Caco-2 (cell line): ENCODE results near the gene SLC12A5. TPM values are rescaled to one million over a fixed set of nuclear protein-coding genes. Genes with fewer than 3 reads are reported as not detected.

Experiments
- BruUV-seq: library from RNA; stranded (reverse); fragments of 400-500 nt; replicated peaks from 2 replicates; lab custom pipeline; 2021; lab: Mats Ljungman, UMichigan
- CTCF ChIA-PET: fragments of 300-600 bp; sonication (Branson Sonifier 250); formaldehyde crosslinking; loops from one replicate; lab custom pipeline; 2022; ENCODE audit warnings: antibody characterized with exemption; lab: Charles Lee
- POLR2A ChIA-PET: fragments of 300-600 bp; sonication (Branson Sonifier 250); formaldehyde crosslinking; loops from one replicate; lab custom pipeline; 2022; ENCODE audit warnings: antibody characterized with exemption; lab: Charles Lee
- DNase-seq, 2 experiments: peaks; one replicate each; pipeline versions ENCODE4 v3.0.0 to v3.0.0-alpha.2; 2020 to 2022
- H3K27me3 ChIP-seq: replicated peaks from 2 replicates; pipeline ENCODE4 v1.6.0; 2011; ENCODE audit warnings: low read length; ENCODE audit not compliant: control insufficient read depth, insufficient read depth
- H3K36me3 ChIP-seq: 2 replicates; pipeline ENCODE4 v1.5.1; 2011; ENCODE audit warnings: low read length; ENCODE audit not compliant: control insufficient read depth, insufficient read depth
- H3K4me1 ChIP-seq: fragments of 250-450 bp; sonication (Bioruptor Pico); 2 replicates; pipeline ENCODE4 v1.5.1; 2020; ENCODE audit warnings: mild to moderate bottlenecking
- H3K4me3 ChIP-seq: 2 replicates; pipeline ENCODE4 v1.5.1; 2011; ENCODE audit warnings: low read depth, mild to moderate bottlenecking, control low read depth, low read length
- H3K9me3 ChIP-seq: fragments of 250-450 bp; sonication (Bioruptor Pico); 2 replicates; pipeline ENCODE4 v1.5.1; 2020; ENCODE audit warnings: mild to moderate bottlenecking, moderate library complexity
- H3K27ac Mint-ChIP-seq: one replicate; pipeline ENCODE4 v1.8.0; 2022; ENCODE audit warnings: mixed read lengths; ENCODE audit not compliant: unreplicated experiment
- H3K27me3 Mint-ChIP-seq: one replicate; pipeline ENCODE4 v1.8.0; 2022; ENCODE audit warnings: mixed read lengths; ENCODE audit not compliant: insufficient read depth, unreplicated experiment
- H3K36me3 Mint-ChIP-seq: one replicate; pipeline ENCODE4 v1.8.0; 2022; ENCODE audit warnings: mild to moderate bottlenecking, mixed read lengths; ENCODE audit not compliant: insufficient read depth, unreplicated experiment
- H3K4me1 Mint-ChIP-seq: one replicate; pipeline ENCODE4 v1.8.0; 2022; ENCODE audit warnings: low read depth, mixed read lengths; ENCODE audit not compliant: unreplicated experiment
- H3K4me3 Mint-ChIP-seq: one replicate; pipeline ENCODE4 v1.8.0; 2022; ENCODE audit warnings: mild to moderate bottlenecking, moderate library complexity, mixed read lengths; ENCODE audit not compliant: unreplicated experiment
- H3K9me3 Mint-ChIP-seq: one replicate; pipeline ENCODE4 v1.8.0; 2022; ENCODE audit warnings: mixed read lengths; ENCODE audit not compliant: unreplicated experiment
- intact Hi-C: fragments of 100-400 bp; cut with micrococcal nuclease; formaldehyde crosslinking; loops from one replicate; pipeline ENCODE4 v1.10.0; 2022; ENCODE audit not compliant: unreplicated experiment
- total RNA-seq: library from RNA; stranded (reverse); gene quantifications from 2 replicates; pipeline ENCODE4 v1.2.3, GENCODE V29; 2022
- TF ChIP-seq, protein P1 (sequence below), 2 experiments: fragments of 200-600 bp in 1 of 2; IDR thresholded peaks; 1 replicate in 1 of 2; 2 replicates in 1 of 2; pipeline versions ENCODE4 v1.5.1 to v1.8.0; 2011 to 2022; ENCODE audit warnings: antibody characterized with exemption in 1 of 2, control low read depth in 1 of 2, inconsistent platforms in 1 of 2, low read depth in 1 of 2, low read length in 1 of 2, mild to moderate bottlenecking in 1 of 2, moderate library complexity in 1 of 2; ENCODE audit not compliant: insufficient read depth in 1 of 2, severe bottlenecking in 1 of 2, unreplicated experiment in 1 of 2

Gene SLC12A5
- total RNA-seq, 1 experiment from 2014 or later = 1.9 TPM

DNA sequence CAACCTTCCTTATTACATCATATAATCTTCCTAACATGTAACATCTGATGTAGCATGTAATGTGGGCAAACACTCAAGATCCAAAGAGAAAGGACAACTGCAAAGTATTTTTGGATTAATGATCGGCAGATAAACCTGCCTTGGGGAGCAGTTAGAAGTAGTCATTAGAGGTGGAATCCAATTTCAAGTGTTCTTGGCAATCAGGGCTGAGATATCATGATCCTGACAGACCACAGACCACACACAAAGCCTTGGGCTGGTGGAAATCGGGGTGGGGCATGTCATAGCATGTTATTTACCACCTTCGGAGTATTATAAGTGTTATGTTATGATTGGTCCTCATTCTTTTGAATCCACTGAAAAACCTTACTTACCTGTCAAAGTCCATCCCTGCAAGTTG, 44.4 kb downstream of the SLC12A5 start:
- TF ChIP-seq, protein P1, sequence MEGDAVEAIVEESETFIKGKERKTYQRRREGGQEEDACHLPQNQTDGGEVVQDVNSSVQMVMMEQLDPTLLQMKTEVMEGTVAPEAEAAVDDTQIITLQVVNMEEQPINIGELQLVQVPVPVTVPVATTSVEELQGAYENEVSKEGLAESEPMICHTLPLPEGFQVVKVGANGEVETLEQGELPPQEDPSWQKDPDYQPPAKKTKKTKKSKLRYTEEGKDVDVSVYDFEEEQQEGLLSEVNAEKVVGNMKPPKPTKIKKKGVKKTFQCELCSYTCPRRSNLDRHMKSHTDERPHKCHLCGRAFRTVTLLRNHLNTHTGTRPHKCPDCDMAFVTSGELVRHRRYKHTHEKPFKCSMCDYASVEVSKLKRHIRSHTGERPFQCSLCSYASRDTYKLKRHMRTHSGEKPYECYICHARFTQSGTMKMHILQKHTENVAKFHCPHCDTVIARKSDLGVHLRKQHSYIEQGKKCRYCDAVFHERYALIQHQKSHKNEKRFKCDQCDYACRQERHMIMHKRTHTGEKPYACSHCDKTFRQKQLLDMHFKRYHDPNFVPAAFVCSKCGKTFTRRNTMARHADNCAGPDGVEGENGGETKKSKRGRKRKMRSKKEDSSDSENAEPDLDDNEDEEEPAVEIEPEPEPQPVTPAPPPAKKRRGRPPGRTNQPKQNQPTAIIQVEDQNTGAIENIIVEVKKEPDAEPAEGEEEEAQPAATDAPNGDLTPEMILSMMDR (IDR thresholded peaks at IDR 0.05; ENCODE audit: insufficient read depth in 1 of 2, low read depth in 1 of 2, low read length in 1 of 2, severe bottlenecking in 1 of 2, unreplicated experiment in 1 of 2) = no peak
- no peaks in the 10 kb centered on the region for H3K27me3 ChIP-seq
- no peak overlapping the region for H3K27ac Mint-ChIP-seq
- peaks cover 28% of the 10 kb centered on the region for H3K36me3 Mint-ChIP-seq
- H3K4me3 ChIP-seq = no peak overlapping the region
- no peaks in the 10 kb centered on the region for H3K9me3 Mint-ChIP-seq
- ChIA-PET POLR2A (no interaction called here), CTCF (no interaction called here)
- H3K4me3 Mint-ChIP-seq = no peak overlapping the region
- H3K4me1 ChIP-seq = peaks cover 9% of the 10 kb centered on the region; the same call in 1 of the 2 replicates
- no peaks in the 10 kb centered on the region for H3K4me1 Mint-ChIP-seq
- intact Hi-C loops = no loop called here
- no TSS peak for BruUV-seq
- no peaks in the 10 kb centered on the region for H3K9me3 ChIP-seq
- peaks cover 2% of the 10 kb centered on the region; the same call in 1 of the 2 replicates for H3K36me3 ChIP-seq
- H3K27me3 Mint-ChIP-seq = no peaks in the 10 kb centered on the region
- no peak for DNase-seq

DNA sequence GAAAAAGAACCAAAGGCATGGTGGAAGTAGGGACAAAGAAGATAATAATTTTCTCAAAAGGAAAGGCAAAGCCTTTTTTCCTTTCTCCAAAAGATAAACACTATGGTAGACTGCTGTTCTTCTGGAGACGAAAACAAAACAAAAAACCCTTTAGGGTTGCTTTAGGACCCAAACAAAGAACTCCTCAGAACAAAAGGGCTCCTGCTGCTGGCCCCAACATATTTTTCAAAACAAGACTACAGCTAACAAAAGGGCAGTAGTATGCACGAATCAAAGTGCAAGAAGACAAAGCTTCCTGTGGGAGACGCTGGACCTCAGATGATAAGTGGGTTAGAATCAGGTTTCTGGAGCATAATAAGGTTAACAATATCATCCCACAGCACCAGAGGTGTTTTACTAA, 45.0 kb downstream of the SLC12A5 start:
- no peak for DNase-seq
- H3K4me3 Mint-ChIP-seq = no peak overlapping the region
- no peak overlapping the region for H3K27ac Mint-ChIP-seq
- no peaks in the 10 kb centered on the region for H3K4me1 Mint-ChIP-seq
- no peaks in the 10 kb centered on the region for H3K27me3 Mint-ChIP-seq
- no peak overlapping the region for H3K4me3 ChIP-seq
- intact Hi-C loops = no loop called here
- no peaks in the 10 kb centered on the region for H3K27me3 ChIP-seq
- H3K36me3 Mint-ChIP-seq = peaks cover 24% of the 10 kb centered on the region
- no peaks in the 10 kb centered on the region for H3K9me3 ChIP-seq
- no peaks in the 10 kb centered on the region for H3K9me3 Mint-ChIP-seq
- POLR2A ChIA-PET = no interaction called here
- TF ChIP-seq, protein P1 (IDR thresholded peaks at IDR 0.05; ENCODE audit: insufficient read depth in 1 of 2, low read depth in 1 of 2, low read length in 1 of 2, severe bottlenecking in 1 of 2, unreplicated experiment in 1 of 2) = no peak
- CTCF ChIA-PET = no interaction called here
- peaks cover 5% of the 10 kb centered on the region; the same call in 1 of the 2 replicates for H3K36me3 ChIP-seq
- H3K4me1 ChIP-seq = peaks cover 9% of the 10 kb centered on the region; the same call in 1 of the 2 replicates
- BruUV-seq = no TSS peak

DNA sequence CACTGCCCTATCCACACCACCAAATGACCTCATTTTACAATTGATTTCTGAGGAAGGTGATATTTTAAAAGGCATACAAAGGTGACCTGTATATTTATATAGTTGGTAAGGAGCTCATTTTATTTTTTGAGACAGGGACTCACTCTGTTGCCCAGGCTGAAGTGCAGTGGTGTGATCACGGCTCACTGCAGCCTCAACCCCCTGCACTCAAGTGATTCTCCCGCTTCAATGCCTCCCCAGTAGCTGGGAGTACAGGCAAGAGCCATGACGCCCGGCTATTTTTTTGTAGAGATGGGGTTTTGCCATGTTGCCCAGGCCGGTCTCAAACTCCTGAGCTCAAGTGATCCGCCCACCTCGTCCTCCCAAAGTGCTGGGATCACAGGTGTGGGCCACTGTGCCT, 47.8 kb downstream of the SLC12A5 start:
- Mint-ChIP-seq H3K4me3 (no peak overlapping the region), H3K27me3 (no peaks in the 10 kb centered on the region), H3K27ac (no peak overlapping the region), H3K36me3 (peaks cover 20% of the 10 kb centered on the region), H3K9me3 (no peaks in the 10 kb centered on the region), H3K4me1 (no peaks in the 10 kb centered on the region)
- no TSS peak for BruUV-seq
- H3K9me3 ChIP-seq = no peaks in the 10 kb centered on the region
- peaks cover 5% of the 10 kb centered on the region; the same call in 1 of the 2 replicates for H3K36me3 ChIP-seq
- H3K4me3 ChIP-seq = no peak overlapping the region
- no peaks in the 10 kb centered on the region for H3K4me1 ChIP-seq
- TF ChIP-seq, protein P1 (IDR thresholded peaks at IDR 0.05; ENCODE audit: insufficient read depth in 1 of 2, low read depth in 1 of 2, low read length in 1 of 2, severe bottlenecking in 1 of 2, unreplicated experiment in 1 of 2) = no peak
- intact Hi-C loops = no loop called here
- no peaks in the 10 kb centered on the region for H3K27me3 ChIP-seq
- POLR2A ChIA-PET = no interaction called here
- DNase-seq = no peak
- CTCF ChIA-PET = no interaction called here
